IPS DF 6.9 (cell line): ENCODE results near the gene LIN52.

Source experiments
- DNase-seq: peaks from one replicate; pipeline ENCODE4 v3.0.0-alpha.2; 2013; ENCODE audit warnings: low read depth, low spot score
- H3K27ac ChIP-seq: one replicate; pipeline ENCODE4 v1.5.1; 2013; ENCODE audit warnings: low read length, control low read depth
- H3K27me3 ChIP-seq: 2 replicates; pipeline ENCODE4 v1.6.1; 2013; ENCODE audit warnings: mild to moderate bottlenecking, low read length; ENCODE audit not compliant: control insufficient read depth, insufficient read depth
- H3K36me3 ChIP-seq: 2 replicates; pipeline ENCODE4 v1.6.1; 2013; ENCODE audit warnings: low read length; ENCODE audit not compliant: control insufficient read depth, insufficient read depth
- H3K4me1 ChIP-seq: 2 replicates; pipeline ENCODE4 v1.6.1; 2013; ENCODE audit warnings: low read length; ENCODE audit not compliant: control insufficient read depth, insufficient read depth
- H3K4me3 ChIP-seq: 2 replicates; pipeline ENCODE4 v1.5.1; 2013; ENCODE audit warnings: mild to moderate bottlenecking, low read length
- H3K9me3 ChIP-seq: 2 replicates; pipeline ENCODE4 v1.6.1; 2013; ENCODE audit warnings: low read length, inconsistent platforms; ENCODE audit not compliant: control insufficient read depth, insufficient read depth
- WGBS: extraction: QIAGEN DNeasy Blood & Tissue Kit; methylation state at CpG from one replicate; pipeline ENCODE4 v1.1.7; 2013; ENCODE audit warnings: mixed read lengths, missing lambda C conversion rate; ENCODE audit not compliant: insufficient read length, insufficient coverage; 5-methylcytosine and 5-hydroxymethylcytosine counted together

Gene LIN52

GRCh38 chr14:74190927-74191575 is 106.3 kb downstream of the LIN52 start:
- no CpG with 5 or more reads among the region's 3 CpGs for WGBS
- Histone ChIP-seq H3K36me3 (no peaks in the 10 kb centered on the region), H3K9me3 (no peaks in the 10 kb centered on the region), H3K27ac (no peak overlapping the region), H3K4me1 (no peaks in the 10 kb centered on the region), H3K27me3 (no peaks in the 10 kb centered on the region), H3K4me3 (no peak overlapping the region)
- no peak for DNase-seq

GRCh38 chr14:74194506-74195274 is 109.9 kb downstream of the LIN52 start:
- Histone ChIP-seq H3K36me3 (no peaks in the 10 kb centered on the region), H3K9me3 (no peaks in the 10 kb centered on the region), H3K4me1 (no peaks in the 10 kb centered on the region), H3K27ac (no peak overlapping the region), H3K27me3 (no peaks in the 10 kb centered on the region), H3K4me3 (no peak overlapping the region)
- DNase-seq: no peak
- no CpG with 5 or more reads among the region's 8 CpGs for WGBS

- Histone ChIP-seq H3K4me3 (no peak overlapping the region), H3K27me3 (no peaks in the 10 kb centered on the region), H3K36me3 (no peaks in the 10 kb centered on the region), H3K27ac (no peak overlapping the region), H3K4me1 (no peaks in the 10 kb centered on the region), H3K9me3 (no peaks in the 10 kb centered on the region)
- WGBS: no CpG with 5 or more reads among the region's 7 CpGs
- DNase-seq: no peak
Measured at GRCh38 chr14:74195623-74196022, 110.9 kb downstream of the LIN52 start.

- WGBS: no CpG with 5 or more reads among the region's 7 CpGs
- no peaks in the 10 kb centered on the region for H3K9me3 ChIP-seq
- no peaks in the 10 kb centered on the region for H3K4me1 ChIP-seq
- no peaks in the 10 kb centered on the region for H3K27me3 ChIP-seq
- no peak for DNase-seq
- H3K27ac ChIP-seq: no peak overlapping the region
- no peaks in the 10 kb centered on the region for H3K36me3 ChIP-seq
- no peak overlapping the region for H3K4me3 ChIP-seq
Measured at GRCh38 chr14:74198441-74199234, 113.9 kb downstream of the LIN52 start.

- Histone ChIP-seq H3K27me3 (no peaks in the 10 kb centered on the region), H3K4me1 (no peaks in the 10 kb centered on the region), H3K4me3 (no peak overlapping the region), H3K36me3 (no peaks in the 10 kb centered on the region), H3K27ac (no peak overlapping the region), H3K9me3 (no peaks in the 10 kb centered on the region)
- no peak for DNase-seq
Measured at GRCh38 chr14:74202113-74202512, 117.4 kb downstream of the LIN52 start.

- H3K4me1 ChIP-seq: no peaks in the 10 kb centered on the region
- H3K36me3 ChIP-seq: no peaks in the 10 kb centered on the region
- H3K27ac ChIP-seq: no peak overlapping the region
- H3K4me3 ChIP-seq: no peak overlapping the region
- H3K27me3 ChIP-seq: no peaks in the 10 kb centered on the region
- WGBS: no CpG with 5 or more reads among the region's 8 CpGs
- no peaks in the 10 kb centered on the region for H3K9me3 ChIP-seq
- DNase-seq: no peak
Measured at GRCh38 chr14:74203639-74204038, 118.9 kb downstream of the LIN52 start.

GRCh38 chr14:74204491-74204890 is 119.7 kb downstream of the LIN52 start:
- no peak for DNase-seq
- no CpG with 5 or more reads among the region's 6 CpGs for WGBS
- Histone ChIP-seq H3K4me1 (no peaks in the 10 kb centered on the region), H3K4me3 (no peak overlapping the region), H3K27me3 (no peaks in the 10 kb centered on the region), H3K27ac (no peak overlapping the region), H3K36me3 (no peaks in the 10 kb centered on the region), H3K9me3 (no peaks in the 10 kb centered on the region)

- WGBS: no CpG with 5 or more reads among the region's 1 CpG
- no peaks in the 10 kb centered on the region for H3K36me3 ChIP-seq
- no peak for DNase-seq
- no peak overlapping the region for H3K4me3 ChIP-seq
- no peaks in the 10 kb centered on the region for H3K9me3 ChIP-seq
- no peaks in the 10 kb centered on the region for H3K27me3 ChIP-seq
- no peaks in the 10 kb centered on the region for H3K4me1 ChIP-seq
- no peak overlapping the region for H3K27ac ChIP-seq
Measured at GRCh38 chr14:74205882-74206281, 121.1 kb downstream of the LIN52 start.

GRCh38 chr14:74207943-74208342 is 123.2 kb downstream of the LIN52 start:
- Histone ChIP-seq H3K27me3 (no peaks in the 10 kb centered on the region), H3K4me3 (no peak overlapping the region), H3K36me3 (no peaks in the 10 kb centered on the region), H3K27ac (no peak overlapping the region), H3K9me3 (no peaks in the 10 kb centered on the region), H3K4me1 (no peaks in the 10 kb centered on the region)
- peak; percentile 37 for DNase-seq
- WGBS: no CpG with 5 or more reads among the region's 3 CpGs

GRCh38 chr14:74208642-74209041 is 123.9 kb downstream of the LIN52 start:
- DNase-seq: no peak
- Histone ChIP-seq H3K36me3 (no peaks in the 10 kb centered on the region), H3K4me1 (no peaks in the 10 kb centered on the region), H3K27ac (no peak overlapping the region), H3K4me3 (no peak overlapping the region), H3K9me3 (no peaks in the 10 kb centered on the region), H3K27me3 (no peaks in the 10 kb centered on the region)
- no CpG with 5 or more reads among the region's 8 CpGs for WGBS
